Right ventricle myocardium inferior (tissue), 1 donor: ENCODE measurements around the gene LDLRAD3. TPM values are rescaled to one million over a fixed set of nuclear protein-coding genes. Genes with fewer than 3 reads are reported as not detected.

Source experiments
- ATAC-seq: fragments of 200-7000 bp; cut with Tn5 transposase; one replicate; pipeline ENCODE4 v1.9.1; 2020; ENCODE audit warnings: mild to moderate bottlenecking, moderate library complexity
- DNase-seq: peaks from one replicate; pipeline ENCODE4 v3.0.0; 2021; ENCODE audit errors: missing footprints
- intact Hi-C: fragments of 100-400 bp; cut with DNase I; formaldehyde crosslinking; loops from one replicate; pipeline ENCODE4 v1.11.0; 2022
- total RNA-seq: library from RNA; stranded (reverse); fragmentation: NEBNext Ultra II Directional; extraction: Animal tissue kit (Norgen Biotek cat#: 25700); gene quantifications from one replicate; pipeline ENCODE4 v1.2.1, GENCODE V29; 2021
- donor health status: DM: no; HTN: yes; CAD: no; lungs with severe emphysema.

Gene LDLRAD3
- total RNA-seq, 1 donor from 2014 or later = 1.7 TPM

DNA sequence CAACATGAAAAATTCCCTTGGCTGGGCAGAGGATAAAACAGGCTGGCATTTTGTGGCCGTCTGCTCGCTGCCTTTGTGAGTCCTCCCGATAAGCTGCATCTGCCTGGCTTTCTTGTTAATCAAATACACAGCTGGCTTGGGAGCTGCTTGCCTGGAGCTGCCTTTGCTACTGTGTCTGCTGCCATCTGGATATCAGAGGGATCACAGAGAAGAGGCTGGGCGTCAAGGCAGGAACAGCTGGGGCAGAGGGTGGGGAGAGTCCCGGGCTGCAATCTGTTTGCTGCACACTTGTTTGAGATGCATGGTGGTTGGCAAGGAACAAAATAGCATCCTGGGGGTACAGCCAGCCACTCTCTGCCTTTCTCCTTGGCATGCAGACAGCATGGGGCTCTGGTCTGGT is 309.4 kb downstream of the LDLRAD3 start:
- DNase-seq (no peak), ATAC-seq (no peak)
- intact Hi-C loops = loop anchor here (10.0 kb wide), 1 partner anchor 98 kb away; no protein-coding TSS in a partner anchor

- ATAC-seq (no peak), DNase-seq (no peak)
- intact Hi-C loops = loop anchor here (10.0 kb wide), 1 partner anchor 100 kb away; no protein-coding TSS in a partner anchor
These were observed 310.9 kb downstream of the LDLRAD3 start for GRCh38 chr11:36254713-36255112.

DNA sequence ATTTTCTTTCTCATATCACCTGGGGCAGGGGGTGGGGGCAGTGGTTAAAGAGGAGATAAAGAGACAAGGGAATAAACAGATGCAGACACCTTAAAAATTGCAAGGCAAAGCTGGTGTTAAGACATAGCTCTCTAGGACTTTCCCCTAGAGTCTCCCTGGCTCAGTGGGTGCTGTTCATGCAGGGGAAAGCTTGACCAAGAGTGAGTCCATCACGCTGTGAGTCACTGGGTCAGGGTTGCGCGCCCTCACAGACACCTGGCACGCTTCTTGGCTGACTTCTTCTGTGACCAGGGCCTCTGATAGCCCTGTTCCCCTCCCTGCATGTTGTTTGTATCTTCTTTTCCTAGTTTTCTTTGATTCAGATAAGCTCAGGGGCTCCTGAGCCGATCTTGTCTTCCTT is 313.5 kb downstream of the LDLRAD3 start:
- no peak for DNase-seq
- ATAC-seq = no peak
- intact Hi-C loops = loop anchor here (10.0 kb wide), 1 partner anchor 103 kb away; no protein-coding TSS in a partner anchor

GRCh38 chr11:36258730-36259360 is 315.0 kb downstream of the LDLRAD3 start:
- intact Hi-C loops = loop anchor here (1.0 to 10.0 kb wide), 2 partner anchors 104 to 646 kb away; no protein-coding TSS in a partner anchor
- peak; percentile 60 for ATAC-seq
- DNase-seq = no peak

GRCh38 chr11:36261094-36261493 is 317.2 kb downstream of the LDLRAD3 start:
- no peak for DNase-seq
- no peak for ATAC-seq
- intact Hi-C loops = loop anchor here (10.0 kb wide), 1 partner anchor 216 kb away; no protein-coding TSS in a partner anchor

DNA sequence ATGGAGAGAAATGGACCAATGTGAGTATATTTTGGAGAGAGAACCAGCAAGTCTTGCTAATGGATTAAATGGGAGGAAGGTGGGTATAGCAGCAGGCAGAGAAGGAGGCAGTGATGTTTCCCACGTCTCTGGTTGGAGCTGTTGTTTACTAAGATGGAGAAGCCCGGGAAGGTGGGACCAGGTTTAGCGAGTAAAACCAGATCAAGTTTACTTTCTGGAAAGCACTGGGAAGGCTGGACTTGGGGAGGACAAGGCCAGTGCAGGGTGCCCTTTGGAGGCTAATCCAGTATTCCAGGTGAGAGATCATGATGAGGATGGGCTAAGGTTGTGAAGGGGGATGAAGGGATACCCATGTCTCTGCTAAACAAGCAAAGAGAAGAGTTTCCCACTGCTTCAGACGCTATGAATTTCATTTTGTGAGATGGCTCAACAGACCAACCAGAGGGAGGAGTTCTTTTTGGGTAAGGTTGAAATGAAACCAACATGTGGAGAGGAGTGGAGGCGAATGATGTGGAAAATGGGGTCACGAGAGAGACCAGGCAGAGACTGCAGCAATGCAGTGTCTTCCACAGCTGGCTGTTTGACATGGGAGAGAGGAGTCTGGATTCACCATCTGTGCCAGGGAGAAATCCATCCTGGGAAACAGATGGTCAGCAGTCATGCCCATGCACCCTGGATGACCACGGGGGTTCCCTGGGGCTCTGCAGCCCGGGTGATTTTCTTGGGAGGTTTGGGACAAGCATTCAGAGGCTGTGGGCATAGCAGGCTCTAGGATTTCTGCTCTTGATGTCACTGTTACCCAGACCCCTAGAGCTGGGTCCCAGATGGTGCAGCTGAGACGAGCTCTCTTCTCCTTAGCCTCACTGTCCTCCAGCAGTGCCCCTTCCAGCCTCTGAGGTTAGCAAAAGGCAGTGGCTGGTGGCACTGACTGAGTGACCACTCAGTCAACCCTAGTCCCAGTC is 320.4 kb downstream of the LDLRAD3 start:
- no peak for ATAC-seq
- no peak for DNase-seq
- intact Hi-C loops = loop anchor here (10.0 kb wide), 1 partner anchor 219 kb away; no protein-coding TSS in a partner anchor

- intact Hi-C loops = loop anchor here (5.0 to 10.0 kb wide), 3 partner anchors 220 to 778 kb away; no protein-coding TSS in a partner anchor
- ATAC-seq = no peak
These were observed 321.1 kb downstream of the LDLRAD3 start for GRCh38 chr11:36264973-36265344.

GRCh38 chr11:36265793-36266628 is 322.1 kb downstream of the LDLRAD3 start:
- ATAC-seq (peak; percentile 65), DNase-seq (no peak)
- intact Hi-C loops = loop anchor here (2.0 to 10.0 kb wide), 4 partner anchors 221 to 779 kb away; no protein-coding TSS in a partner anchor

More at GRCh38 chr11:36264973-36265344, 321.1 kb downstream of the LDLRAD3 start:
- no peak for DNase-seq

DNA sequence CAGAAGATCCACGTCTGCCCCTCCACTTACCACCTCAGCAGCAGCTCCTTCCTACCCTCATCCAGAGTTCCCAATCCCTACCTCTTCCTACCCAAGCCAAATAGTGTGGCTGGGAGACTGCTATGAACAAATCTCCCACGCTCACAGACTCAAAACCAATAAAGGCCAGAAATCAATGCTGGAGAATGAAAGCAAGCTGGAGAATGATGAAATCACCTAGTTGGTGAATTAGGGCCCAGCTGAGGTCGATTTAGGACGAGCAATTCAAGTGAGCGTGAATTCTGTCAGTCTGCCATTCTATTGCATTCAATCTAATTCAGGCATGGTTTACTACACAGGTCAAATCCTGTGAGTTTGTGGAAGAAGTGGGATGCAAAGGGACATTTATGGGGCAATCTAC is 322.9 kb downstream of the LDLRAD3 start:
- intact Hi-C loops = loop anchor here (2.0 to 10.0 kb wide), 4 partner anchors 222 to 779 kb away; no protein-coding TSS in a partner anchor
- DNase-seq (no peak), ATAC-seq (no peak)

- intact Hi-C loops = loop anchor here (5.0 to 10.0 kb wide), 3 partner anchors 224 to 781 kb away; no protein-coding TSS in a partner anchor
- ATAC-seq (no peak), DNase-seq (no peak)
These were observed 324.6 kb downstream of the LDLRAD3 start for GRCh38 chr11:36268337-36268985.

- intact Hi-C loops = no loop called here
- ATAC-seq (no peak), DNase-seq (no peak)
These were observed 326.8 kb downstream of the LDLRAD3 start for GRCh38 chr11:36270701-36271100.

DNA sequence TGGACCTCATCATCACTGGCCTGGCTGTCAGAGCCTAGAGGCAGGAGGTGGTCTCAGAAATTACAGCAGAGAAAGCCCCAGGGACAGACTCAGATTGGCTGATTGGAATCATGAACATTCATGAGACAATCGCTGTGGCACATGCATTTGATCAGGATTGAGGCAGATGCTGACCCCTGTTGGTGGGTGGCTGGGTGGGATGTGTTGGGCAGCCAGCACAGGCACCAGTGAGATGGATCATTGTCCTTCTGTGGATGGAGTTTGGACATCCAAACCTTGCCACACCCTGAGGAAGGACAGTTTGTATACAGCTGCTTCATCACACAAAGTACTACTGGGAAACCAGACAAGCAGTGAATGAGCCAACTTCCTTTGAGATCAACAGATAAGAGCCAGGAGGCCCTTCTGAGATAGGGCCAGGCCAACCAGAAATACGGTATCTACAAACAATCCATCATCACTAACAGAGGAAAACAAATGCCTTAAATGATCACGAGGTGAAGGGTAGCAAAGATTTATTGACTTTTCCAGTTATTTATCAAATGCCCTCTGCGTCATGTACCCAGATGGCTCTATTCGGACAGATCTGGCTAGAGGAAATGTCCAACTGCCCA is 328.0 kb downstream of the LDLRAD3 start:
- ATAC-seq (no peak), DNase-seq (no peak)
- intact Hi-C loops = no loop called here

DNA sequence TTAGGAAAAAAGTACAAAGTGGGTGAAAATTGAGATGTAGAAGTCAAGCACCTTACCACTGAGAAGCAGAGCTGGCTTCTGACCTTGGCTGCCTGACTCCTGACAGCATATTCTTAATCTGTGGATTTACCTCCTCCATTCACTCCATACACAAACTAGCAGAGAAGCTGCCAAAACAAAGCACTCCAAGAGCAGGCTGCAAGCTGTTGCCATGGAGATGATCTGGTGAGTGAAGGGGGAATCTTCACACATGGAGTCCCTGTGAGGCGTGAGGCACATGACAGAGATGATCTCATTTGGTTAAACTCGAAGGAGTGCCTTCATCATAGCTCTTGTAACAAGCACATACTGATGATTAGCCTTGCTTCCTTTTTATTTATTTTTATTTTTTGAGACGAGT is 329.2 kb downstream of the LDLRAD3 start:
- DNase-seq = no peak
- no peak for ATAC-seq
- intact Hi-C loops = no loop called here

- intact Hi-C loops = no loop called here
- DNase-seq (no peak), ATAC-seq (no peak)
These were observed 330.6 kb downstream of the LDLRAD3 start for GRCh38 chr11:36274414-36274813.

- intact Hi-C loops = no loop called here
- no peak for ATAC-seq
- DNase-seq = no peak
These were observed 334.8 kb downstream of the LDLRAD3 start for GRCh38 chr11:36278531-36279282.

DNA sequence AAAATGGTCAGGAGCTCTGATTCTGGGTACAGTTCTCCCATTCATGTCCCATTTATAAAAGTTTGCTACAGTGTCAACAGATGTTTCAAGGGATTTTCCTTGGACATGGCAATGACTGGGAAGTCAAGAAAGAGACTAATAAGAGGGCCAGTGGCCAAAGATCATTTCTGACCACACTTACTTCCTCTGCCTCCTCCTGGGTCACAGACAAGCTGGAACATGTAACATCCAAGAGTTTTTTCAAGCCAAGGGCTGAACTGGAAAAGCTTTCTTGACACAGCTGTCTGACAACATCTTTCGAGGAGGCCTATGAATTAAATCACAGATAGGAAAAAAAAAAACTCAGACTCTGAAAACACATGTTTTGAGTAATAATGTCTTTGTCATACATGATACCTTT is 336.7 kb downstream of the LDLRAD3 start:
- intact Hi-C loops = no loop called here
- DNase-seq (no peak), ATAC-seq (no peak)
